Measurements from ENCODE around the gene ELMO2.
A peak's percentile ranks its signal among the peaks of the same experiment; 100 is the strongest.

ELMO2 gene

DNA sequence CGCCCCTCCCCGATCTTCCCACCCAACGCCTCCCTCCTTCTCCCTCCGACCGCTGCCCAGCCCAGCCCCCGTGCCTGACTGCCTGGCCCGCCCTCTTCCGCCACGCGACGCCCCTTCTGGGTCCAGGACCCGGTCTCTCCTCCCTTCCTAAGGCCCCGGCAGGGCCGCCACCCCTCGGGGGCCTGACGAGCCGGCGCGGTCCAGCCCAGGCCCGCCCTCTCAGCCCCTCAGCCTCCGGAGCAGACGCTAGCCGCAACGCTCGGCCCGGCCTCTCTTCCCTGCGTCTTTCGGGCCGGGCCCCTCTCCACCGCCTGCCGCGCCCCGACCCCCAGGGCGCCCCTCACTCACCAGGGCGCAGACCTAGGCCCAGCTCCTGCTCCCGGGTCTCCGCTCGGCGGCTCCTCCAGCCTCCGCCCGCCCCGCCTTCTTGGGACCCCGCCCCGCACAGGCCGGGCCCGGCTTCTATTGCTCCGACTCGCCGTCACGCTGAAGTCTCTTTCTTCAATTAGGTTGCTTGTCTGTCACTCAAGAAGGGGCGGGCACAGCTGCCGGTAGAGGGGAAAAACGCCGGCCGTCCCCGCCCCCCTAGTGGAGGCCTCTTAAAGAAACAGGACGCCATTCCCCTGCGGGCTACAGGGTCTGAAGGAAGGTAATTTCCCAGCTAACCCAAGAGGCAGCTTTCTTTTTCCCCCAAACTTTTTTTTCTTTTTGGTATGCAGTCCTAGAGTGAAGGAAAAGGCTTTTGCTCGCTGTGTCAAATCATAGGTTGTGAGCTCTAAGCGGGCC lies at the start of gene ELMO2:
Gene ELMO2, minus strand, starts transcription at position 416 of the 786 bp plus-strand sequence. CDS start 12,133 bp downstream, outside the sequence.
- DNase-seq (ENCODE audit: extremely low read depth in 1 of 2, low read depth in 1 of 2): peak; percentile 88 to 92

DNA sequence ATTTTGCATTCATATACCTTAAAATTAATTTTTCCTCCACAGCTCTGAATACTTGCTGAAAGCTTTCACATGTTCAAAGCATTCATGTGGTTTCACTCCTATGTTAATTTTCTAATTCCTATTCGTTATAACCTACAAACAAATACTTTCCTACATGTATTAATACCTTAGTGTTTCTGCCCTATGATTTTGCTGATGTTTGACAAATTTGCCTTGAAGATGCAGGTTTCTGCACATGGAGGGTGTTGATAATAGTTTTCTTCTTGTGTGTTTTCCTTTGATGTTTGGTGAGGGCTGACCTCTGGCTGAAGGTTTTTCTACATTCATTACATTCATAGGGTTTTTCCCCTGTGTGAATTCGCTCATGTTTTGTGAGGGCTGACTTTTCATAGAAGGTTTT lies 49.3 kb upstream of the ELMO2 start:
- no peak for DNase-seq (ENCODE audit: extremely low read depth in 1 of 2, low read depth in 1 of 2)

GRCh38 chr20:46446851-46447250 lies 40.4 kb upstream of the ELMO2 start:
- DNase-seq (ENCODE audit: extremely low read depth in 1 of 2, low read depth in 1 of 2): no peak

DNA sequence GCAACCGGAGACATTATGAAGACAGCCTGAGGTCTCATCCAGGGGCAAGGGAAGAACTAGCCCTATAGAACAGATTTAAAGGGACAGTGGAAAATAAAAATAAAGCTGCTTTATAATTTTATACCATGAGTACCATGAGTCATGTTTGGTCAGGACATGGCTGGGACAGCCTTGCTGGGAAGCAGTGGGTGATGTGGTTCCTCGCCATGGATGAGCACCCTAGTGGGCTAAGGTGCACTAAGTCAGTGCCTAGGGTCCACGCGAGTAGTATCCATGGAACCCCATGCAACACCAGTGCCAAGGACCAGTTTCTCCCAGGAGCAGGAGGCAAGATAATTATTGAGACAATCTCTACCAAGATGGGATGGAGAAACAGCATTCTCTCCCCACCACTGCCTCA lies 33.4 kb upstream of the ELMO2 start:
- DNase-seq (ENCODE audit: extremely low read depth in 1 of 2, low read depth in 1 of 2): no peak

DNA sequence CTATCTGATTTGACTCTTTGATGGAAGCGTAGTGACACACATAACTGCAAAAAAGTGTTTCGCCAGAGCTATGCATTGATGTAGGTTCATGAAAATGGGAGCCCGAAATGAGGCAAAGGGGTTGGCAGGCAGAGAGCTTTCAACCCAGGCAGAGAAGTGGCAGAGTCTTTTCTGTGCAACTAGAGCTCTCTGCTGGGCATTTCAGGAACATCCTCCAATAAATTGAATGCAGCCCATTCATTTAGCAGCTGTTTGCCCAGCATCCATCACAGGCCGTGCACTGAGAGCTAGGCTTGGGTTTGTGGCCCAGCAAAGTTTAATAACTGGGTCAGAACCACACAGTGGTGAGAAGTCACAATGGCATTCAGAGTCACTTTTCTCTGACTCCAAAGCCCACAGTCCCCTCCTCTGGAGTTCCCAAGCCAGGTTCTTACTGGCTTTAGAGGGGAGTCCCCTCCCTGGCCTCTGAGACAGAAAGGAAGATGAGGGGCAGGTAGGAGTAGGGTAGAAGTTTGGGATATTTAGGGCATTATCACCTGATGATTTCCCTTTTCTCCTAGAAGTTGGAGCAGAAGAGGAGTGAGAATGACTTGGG lies 31.8 kb upstream of the ELMO2 start:
- DNase-seq (ENCODE audit: extremely low read depth in 1 of 2, low read depth in 1 of 2): no peak

- no peak for DNase-seq (ENCODE audit: extremely low read depth in 1 of 2, low read depth in 1 of 2)
These were observed 28.7 kb upstream of the ELMO2 start for GRCh38 chr20:46435146-46435545.

- no peak for DNase-seq (ENCODE audit: extremely low read depth in 1 of 2, low read depth in 1 of 2)
These were observed 28.2 kb upstream of the ELMO2 start for GRCh38 chr20:46434597-46434996.

DNA sequence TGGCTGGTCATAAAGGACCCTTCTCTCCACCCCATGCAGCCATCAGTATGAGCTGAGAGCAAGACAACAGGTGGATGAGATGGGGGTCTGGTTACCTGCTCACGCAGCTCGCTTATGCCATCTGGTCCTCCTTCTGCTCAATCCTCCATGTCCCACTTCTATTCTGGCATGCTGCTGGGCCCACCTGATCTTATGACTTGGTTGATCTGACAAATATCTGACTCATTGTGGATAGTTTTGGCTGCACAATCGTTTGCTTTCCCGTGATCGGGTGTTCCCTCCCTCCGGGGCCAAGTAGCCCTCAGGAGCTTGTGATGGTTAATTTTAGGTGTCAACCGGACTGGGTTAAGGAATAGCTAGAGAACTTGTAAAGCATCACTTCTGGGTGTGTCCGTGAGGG lies 26.6 kb upstream of the ELMO2 start:
- no peak for DNase-seq (ENCODE audit: extremely low read depth in 1 of 2, low read depth in 1 of 2)

DNA sequence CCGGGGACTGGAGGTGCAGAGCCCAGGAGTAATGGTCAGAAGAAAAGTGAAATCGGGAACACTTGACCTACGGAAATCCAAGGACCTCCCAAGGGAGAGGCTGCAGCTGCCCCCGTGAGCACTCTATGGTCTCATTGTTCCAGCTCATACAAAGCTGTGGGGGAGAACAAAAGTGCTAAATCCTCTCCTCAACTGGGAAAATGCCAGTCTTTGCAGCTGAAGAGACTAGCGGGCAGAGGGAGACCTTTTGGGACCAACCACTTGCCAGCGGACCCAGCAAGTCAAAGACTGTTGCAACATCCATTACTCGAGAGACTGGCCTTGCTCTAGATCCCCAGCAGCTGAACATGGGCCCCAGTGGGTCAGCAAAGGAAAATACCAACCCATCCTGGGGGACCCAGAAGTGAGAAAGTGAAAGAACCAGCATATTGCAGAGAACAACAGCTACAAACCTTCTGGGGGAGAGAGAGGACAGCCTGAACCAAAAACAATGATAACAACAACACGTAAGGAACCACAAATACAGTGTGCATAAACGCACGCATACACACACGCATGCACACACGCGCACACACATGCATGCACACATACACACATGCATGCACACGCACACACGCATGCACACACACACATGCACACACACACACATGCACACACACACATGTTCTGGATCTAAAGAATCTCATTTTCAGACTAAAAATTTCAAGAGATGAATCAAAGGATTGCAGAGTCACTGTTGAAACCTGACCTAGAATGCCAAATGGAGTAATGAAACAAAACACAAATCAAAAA lies 24.7 kb upstream of the ELMO2 start:
- DNase-seq (ENCODE audit: extremely low read depth in 1 of 2, low read depth in 1 of 2): no peak

DNA sequence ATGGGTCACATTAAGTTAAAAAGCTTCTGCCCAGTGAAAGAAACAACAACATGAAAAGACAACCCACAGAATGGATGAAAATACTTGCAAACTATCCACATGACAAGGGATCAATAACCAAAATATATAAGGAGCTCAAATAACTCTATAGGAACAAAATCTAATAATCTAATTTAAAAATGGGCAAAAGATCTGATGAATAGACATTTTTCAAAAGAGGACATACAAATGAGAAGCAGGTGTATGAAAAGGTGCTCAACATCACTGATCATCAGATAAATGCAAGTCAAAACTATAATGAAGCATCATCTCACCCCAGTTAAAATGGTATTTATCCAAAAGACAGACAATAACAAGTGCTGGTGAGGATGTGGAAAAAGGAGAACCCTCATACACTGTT lies 21.0 kb upstream of the ELMO2 start:
- DNase-seq (ENCODE audit: extremely low read depth in 1 of 2, low read depth in 1 of 2): no peak

DNA sequence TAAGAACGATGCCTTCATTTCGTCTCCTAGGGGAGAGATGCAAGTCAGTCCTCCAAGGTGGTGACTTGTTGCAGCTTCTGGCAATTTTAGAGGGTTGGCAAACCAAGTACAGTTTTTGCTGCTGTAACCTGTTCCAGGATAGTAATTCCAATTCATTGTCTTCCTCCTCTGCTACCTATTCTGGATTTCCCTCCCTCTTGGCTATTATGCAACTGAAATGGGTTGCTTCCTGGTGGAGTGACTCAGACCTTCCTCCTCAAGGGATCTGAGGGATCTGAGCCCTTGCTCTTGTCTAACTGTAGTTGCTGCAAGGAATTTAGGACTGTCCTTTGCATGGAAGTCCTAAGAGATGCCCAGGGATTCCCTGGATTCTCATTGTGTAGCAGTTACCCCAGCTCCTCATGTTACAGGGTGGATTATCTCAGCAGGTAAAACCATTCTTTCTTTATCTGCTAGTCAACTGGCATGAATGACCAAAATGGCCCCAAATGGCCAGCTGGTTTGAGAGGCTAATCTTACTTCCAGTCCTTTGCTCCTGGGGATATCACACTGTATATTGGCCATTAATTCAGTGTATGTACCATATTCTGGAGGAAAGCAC lies 17.6 kb upstream of the ELMO2 start:
- no peak for DNase-seq (ENCODE audit: extremely low read depth in 1 of 2, low read depth in 1 of 2)

DNA sequence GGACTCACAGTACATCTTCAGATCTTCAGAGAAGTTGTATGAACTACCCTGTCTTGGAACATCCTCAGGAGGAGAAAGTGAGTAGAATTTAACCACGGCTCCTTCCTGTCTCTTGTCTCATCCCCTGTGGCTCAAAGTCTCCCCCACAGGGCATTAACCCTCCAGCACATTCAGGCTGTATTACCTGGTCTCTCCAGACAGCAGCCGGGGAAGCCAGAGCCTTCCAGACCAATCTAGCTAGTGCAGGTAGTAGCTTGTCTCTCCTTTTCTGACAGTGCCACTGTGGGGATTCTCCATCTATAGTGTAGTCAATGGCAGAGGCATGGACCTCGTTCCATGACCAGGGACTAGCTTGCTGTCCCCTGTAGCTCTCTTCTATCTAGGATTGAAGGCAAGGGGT lies 16.9 kb upstream of the ELMO2 start:
- no peak for DNase-seq (ENCODE audit: extremely low read depth in 1 of 2, low read depth in 1 of 2)

- no peak for DNase-seq (ENCODE audit: extremely low read depth in 1 of 2, low read depth in 1 of 2)
These were observed 14.5 kb upstream of the ELMO2 start for GRCh38 chr20:46420878-46421277.

- DNase-seq (ENCODE audit: extremely low read depth in 1 of 2, low read depth in 1 of 2): no peak
These were observed 13.5 kb upstream of the ELMO2 start for GRCh38 chr20:46419882-46420281.

GRCh38 chr20:46416839-46417238 lies 10.4 kb upstream of the ELMO2 start:
- no peak for DNase-seq (ENCODE audit: extremely low read depth in 1 of 2, low read depth in 1 of 2)

DNA sequence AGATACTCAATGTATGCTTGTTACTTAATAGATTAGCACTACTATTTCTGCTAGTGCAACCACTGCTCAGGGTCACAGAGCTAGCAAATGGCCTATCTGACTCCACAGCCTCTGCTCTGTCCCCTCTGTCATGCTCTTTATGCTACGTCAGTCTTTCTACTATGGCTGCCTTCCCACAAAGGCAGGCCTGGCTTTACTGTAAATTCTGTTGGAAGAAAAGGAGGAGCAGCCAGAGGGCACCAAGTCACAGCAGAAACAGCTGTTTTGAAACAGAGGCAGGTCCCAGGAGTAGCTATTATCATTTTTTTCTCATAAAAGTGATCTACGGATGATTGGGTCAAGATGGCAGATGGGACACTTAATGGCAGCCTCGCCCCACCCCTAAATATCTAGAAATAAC lies 10.0 kb upstream of the ELMO2 start:
- DNase-seq (ENCODE audit: extremely low read depth in 1 of 2, low read depth in 1 of 2): no peak

DNA sequence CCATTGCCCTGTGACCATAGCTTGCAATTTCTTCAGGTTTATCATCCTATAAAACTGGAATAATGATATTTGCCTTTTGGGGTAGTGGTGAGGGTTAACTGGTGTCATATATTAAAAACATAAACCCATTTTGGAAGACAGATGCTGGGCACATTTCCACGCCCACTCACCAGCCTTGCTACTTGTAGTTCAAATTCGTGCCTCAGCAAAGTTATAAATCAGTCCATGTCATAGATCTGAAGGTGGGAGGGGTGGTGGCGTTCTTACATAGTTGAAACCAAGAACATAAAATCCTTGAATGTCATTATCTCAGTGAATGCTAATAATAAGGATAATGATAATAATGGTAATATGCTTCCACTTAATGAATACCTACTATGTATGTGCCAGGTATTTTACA lies 9.4 kb upstream of the ELMO2 start:
- no peak for DNase-seq (ENCODE audit: extremely low read depth in 1 of 2, low read depth in 1 of 2)

GRCh38 chr20:46414608-46415007 lies 8.2 kb upstream of the ELMO2 start:
- DNase-seq (ENCODE audit: extremely low read depth in 1 of 2, low read depth in 1 of 2): no peak

GRCh38 chr20:46411637-46412036 lies 5.2 kb upstream of the ELMO2 start:
- no peak for DNase-seq (ENCODE audit: extremely low read depth in 1 of 2, low read depth in 1 of 2)

DNA sequence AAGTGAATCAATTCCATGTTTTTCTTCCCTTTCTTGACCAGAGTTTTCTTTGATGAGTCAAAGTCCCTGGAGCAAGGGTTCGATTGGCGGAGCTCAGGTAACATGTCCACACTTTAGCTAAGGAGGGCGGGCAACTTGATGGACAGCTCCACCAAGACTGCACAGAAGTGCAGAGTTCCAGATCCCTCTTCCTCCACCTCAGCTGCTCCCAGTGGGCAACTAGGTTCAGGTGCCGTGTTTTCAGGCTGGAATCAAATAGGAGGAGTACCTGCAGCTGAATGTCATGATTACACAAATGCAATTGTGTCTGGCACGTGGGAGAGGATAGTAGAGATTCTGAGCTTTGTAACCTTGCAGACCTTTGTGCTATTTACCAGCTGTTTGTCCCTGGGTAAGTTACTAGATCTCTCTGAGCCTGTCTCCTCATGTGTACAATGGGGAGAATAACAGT lies 1.9 kb upstream of the ELMO2 start:
- no peak for DNase-seq (ENCODE audit: extremely low read depth in 1 of 2, low read depth in 1 of 2)

GRCh38 chr20:46407671-46407996 lies 1.2 kb upstream of the ELMO2 start:
- no peak for DNase-seq (ENCODE audit: extremely low read depth in 1 of 2, low read depth in 1 of 2)

Data from activated CD8-positive, alpha-beta memory T cell treated with anti-CD3 and anti-CD28 coated beads for 1 hour (primary cell).